Purkinje cell (primary cell): Measurements from ENCODE around the gene PXYLP1. TPM values are rescaled to one million over a fixed set of nuclear protein-coding genes. Genes with fewer than 3 reads are reported as not detected.

Source experiments
- polyA plus RNA-seq: library from polyadenylated mRNA; unstranded; fragments of >200 nt; fragmentation: Nextera tagmentation; gene quantifications from 2 replicates; pipeline ENCODE4 v1.2.1, GENCODE V29; 2014

The PXYLP1 gene, protein sequence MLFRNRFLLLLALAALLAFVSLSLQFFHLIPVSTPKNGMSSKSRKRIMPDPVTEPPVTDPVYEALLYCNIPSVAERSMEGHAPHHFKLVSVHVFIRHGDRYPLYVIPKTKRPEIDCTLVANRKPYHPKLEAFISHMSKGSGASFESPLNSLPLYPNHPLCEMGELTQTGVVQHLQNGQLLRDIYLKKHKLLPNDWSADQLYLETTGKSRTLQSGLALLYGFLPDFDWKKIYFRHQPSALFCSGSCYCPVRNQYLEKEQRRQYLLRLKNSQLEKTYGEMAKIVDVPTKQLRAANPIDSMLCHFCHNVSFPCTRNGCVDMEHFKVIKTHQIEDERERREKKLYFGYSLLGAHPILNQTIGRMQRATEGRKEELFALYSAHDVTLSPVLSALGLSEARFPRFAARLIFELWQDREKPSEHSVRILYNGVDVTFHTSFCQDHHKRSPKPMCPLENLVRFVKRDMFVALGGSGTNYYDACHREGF
- polyA plus RNA-seq: 37.4 and 43.3 TPM in 2 replicates

DNA sequence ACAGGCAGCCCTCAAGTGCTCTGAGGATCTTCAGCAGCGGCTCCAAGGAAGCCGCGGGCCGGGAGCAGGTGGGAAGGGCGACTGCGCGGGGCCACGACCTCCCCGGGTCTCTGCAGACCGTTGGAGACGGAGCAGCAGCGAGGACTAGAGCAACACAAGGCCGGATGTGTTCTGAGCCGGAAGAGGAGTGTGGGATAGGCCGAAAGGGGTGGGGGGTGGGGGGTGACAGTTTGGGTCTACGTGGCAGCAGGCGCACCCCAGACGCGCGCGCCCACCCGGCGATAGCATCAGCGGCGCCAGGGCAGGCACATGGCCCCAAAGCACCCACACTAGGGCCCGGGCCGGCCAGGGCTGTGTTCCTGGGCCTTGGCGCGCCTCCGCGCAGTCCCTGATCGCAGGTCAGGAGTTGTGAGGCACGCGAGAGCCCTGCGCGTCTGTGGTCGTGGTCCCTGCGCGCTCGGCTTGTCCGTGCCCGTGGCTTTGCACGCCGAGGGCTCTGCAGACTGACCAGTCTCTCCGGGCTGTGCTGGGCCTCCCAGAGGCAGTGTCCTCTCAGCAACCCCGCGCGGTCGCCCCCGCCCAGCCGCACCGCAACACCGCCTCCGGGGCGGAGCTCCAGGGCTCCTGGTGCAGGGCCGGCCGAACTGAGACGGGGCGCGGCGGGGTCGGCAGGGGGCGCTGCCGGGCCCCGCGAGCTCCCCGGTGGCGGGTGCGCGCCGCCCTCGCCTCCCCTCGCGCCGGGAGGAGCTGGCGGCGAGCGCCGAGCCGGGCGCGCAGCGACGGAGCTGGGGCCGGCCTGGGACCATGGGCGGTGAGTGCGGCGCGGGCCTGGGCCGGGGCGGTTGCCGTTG, at the start of gene PXYLP1:
TSS of gene PXYLP1 (plus strand) at position 725 of the 851 bp plus-strand sequence. CDS start 28,351 bp downstream, outside the sequence.

Other genes starting within 250 kb of the PXYLP1 start
- gene SPSB4, start 180.5 kb upstream of the PXYLP1 start, polyA plus RNA-seq: not detected in 2 replicates
- 77.4 and 116 TPM in 2 replicates for gene ZBTB38, start 136.7 kb downstream of the PXYLP1 start, polyA plus RNA-seq